SK-N-MC (cell line): Measurements from ENCODE around the gene ADI1.

ENCODE experiments used
- EZH2 ChIP-seq: fragments of 200-600 bp; sonication (generic); IDR thresholded peaks from one replicate; pipeline ENCODE4 v1.6.1; 2017; ENCODE audit warnings: antibody characterized with exemption
- POLR2AphosphoS5 ChIP-seq: IDR thresholded peaks from 2 replicates; pipeline ENCODE4 v1.6.1; 2012; ENCODE audit warnings: mild to moderate bottlenecking, low read depth, low read length, borderline replicate concordance

DNA sequence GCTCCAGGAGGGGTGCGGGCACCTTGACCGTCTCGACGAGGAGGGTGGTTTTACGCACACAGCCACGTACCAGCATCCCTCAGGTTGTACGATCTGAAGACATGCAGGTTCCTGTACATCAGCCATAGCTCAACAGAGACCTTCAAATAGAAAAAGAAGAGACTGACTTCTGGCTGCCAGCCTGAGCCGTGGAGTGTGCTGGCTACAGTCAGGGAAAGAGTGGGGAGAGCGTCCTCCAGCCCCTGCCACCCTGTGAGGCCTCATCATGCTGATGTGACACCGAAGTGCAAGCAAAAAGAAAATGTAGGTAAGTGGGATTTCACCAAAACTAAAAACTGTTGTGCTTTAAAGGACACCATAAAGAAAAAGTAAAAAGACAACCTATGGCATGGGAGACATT, 47.0 kb downstream of the ADI1 start:
- TF ChIP-seq POLR2AphosphoS5 (no peak), EZH2 (no peak)
